DMS153 treated with DMSO at 0.1 percent for 48 hours (cell line): ENCODE data around the gene SFXN2.
"Not testable (repeated sequence)": the region's sequence is repeated elsewhere in the genome, so short reads cannot be mapped to it uniquely, and the experiment has no call there.

ENCODE experiments used
- DNase-seq: peaks from one replicate; lab custom pipeline; 2025; ENCODE audit not compliant: unreplicated experiment; lab: John Stamatoyannopoulos, UW

The SFXN2 gene

GRCh38 chr10:102679596-102679995 is 34.8 kb upstream of the SFXN2 start:
- DNase-seq: no peak

GRCh38 chr10:102681696-102682095 is 32.7 kb upstream of the SFXN2 start:
- DNase-seq: no peak

- no peak for DNase-seq
Observed at GRCh38 chr10:102682416-102682815, 32.0 kb upstream of the SFXN2 start.

GRCh38 chr10:102682981-102683380 is 31.5 kb upstream of the SFXN2 start:
- DNase-seq: no peak

GRCh38 chr10:102683736-102684135 is 30.7 kb upstream of the SFXN2 start:
- DNase-seq: no peak

GRCh38 chr10:102691285-102692066 is 23.0 kb upstream of the SFXN2 start:
- no peak for DNase-seq

- not testable (repeated sequence) for DNase-seq
Observed at GRCh38 chr10:102695401-102695800, 19.0 kb upstream of the SFXN2 start.

GRCh38 chr10:102696736-102697135 is 17.7 kb upstream of the SFXN2 start:
- no peak for DNase-seq

- no peak for DNase-seq
Observed at GRCh38 chr10:102698894-102699293, 15.5 kb upstream of the SFXN2 start.

- no peak for DNase-seq
Observed at GRCh38 chr10:102701272-102701671, 13.2 kb upstream of the SFXN2 start.

GRCh38 chr10:102701796-102702195 is 12.6 kb upstream of the SFXN2 start:
- no peak for DNase-seq

GRCh38 chr10:102702742-102703141 is 11.7 kb upstream of the SFXN2 start:
- no peak for DNase-seq

- no peak for DNase-seq
Observed at GRCh38 chr10:102704915-102705314, 9.5 kb upstream of the SFXN2 start.

- no peak for DNase-seq
Observed at GRCh38 chr10:102705531-102705930, 8.9 kb upstream of the SFXN2 start.

- DNase-seq: no peak
Observed at GRCh38 chr10:102710609-102711008, 3.8 kb upstream of the SFXN2 start.

- no peak for DNase-seq
Observed at GRCh38 chr10:102712089-102712488, 2.3 kb upstream of the SFXN2 start.

- DNase-seq: no peak
Observed at GRCh38 chr10:102712843-102713538, 1.4 kb upstream of the SFXN2 start.

GRCh38 chr10:102713539-102713813 is 960 bp upstream of the SFXN2 start:
- no peak for DNase-seq

GRCh38 chr10:102713814-102714620 is 419 bp upstream of the SFXN2 start, which contains the start of gene ARL3:
ARL3 (minus strand) TSS chr10:102714397; CDS start chr10:102714275, 122 bp downstream.
- peak; percentile 96 for DNase-seq

GRCh38 chr10:102715880-102716279 is 1.4 kb downstream of the SFXN2 start:
- DNase-seq: no peak

GRCh38 chr10:102716900-102717565 is 2.6 kb downstream of the SFXN2 start:
- not testable (repeated sequence) for DNase-seq
